Neural crest cell (in vitro differentiated cells): Measurements from ENCODE around the gene CCR2. TPM values are rescaled to one million over a fixed set of nuclear protein-coding genes. Genes with fewer than 3 reads are reported as not detected.
"Not testable (repeated sequence)": the region's sequence is repeated elsewhere in the genome, so short reads cannot be mapped to it uniquely, and the experiment has no call there.

ENCODE experiments used
- DNase-seq: peaks from one replicate; pipeline ENCODE4 v3.0.0; 2021; ENCODE audit warnings: low read depth, mixed read lengths, low spot score
- H3K27ac Mint-ChIP-seq: one replicate; pipeline ENCODE4 v1.8.0; 2021; ENCODE audit warnings: mild to moderate bottlenecking, mixed read lengths; ENCODE audit not compliant: unreplicated experiment
- H3K27me3 Mint-ChIP-seq: 2 replicates; pipeline ENCODE4 v1.8.0; 2021; ENCODE audit warnings: low read depth, mild to moderate bottlenecking, mixed read lengths
- H3K36me3 Mint-ChIP-seq: 2 replicates; pipeline ENCODE4 v1.8.0; 2021; ENCODE audit warnings: low read depth, mild to moderate bottlenecking, mixed read lengths
- H3K4me1 Mint-ChIP-seq: 2 replicates; pipeline ENCODE4 v1.8.0; 2021; ENCODE audit warnings: mixed read lengths
- H3K4me3 Mint-ChIP-seq: one replicate; pipeline ENCODE4 v1.8.0; 2021; ENCODE audit warnings: mild to moderate bottlenecking, mixed read lengths
- H3K9me3 Mint-ChIP-seq: 2 replicates; pipeline ENCODE4 v1.8.0; 2021; ENCODE audit warnings: mixed read lengths
- CTCF ChIP-seq: fragments of 200-600 bp; sonication (generic); conservative IDR thresholded peaks from 2 replicates; pipeline ENCODE4 v1.5.0; 2021; ENCODE audit warnings: antibody characterized with exemption, mild to moderate bottlenecking
- total RNA-seq: library from RNA; stranded (reverse); gene quantifications from 2 replicates; pipeline ENCODE4 v1.2.1, GENCODE V29; 2021

Gene CCR2
- total RNA-seq, 1 donor from 2014 or later, result not detected

- DNase-seq, result no peak
- Mint-ChIP-seq H3K4me1 (no peaks in the 10 kb centered on the region), H3K27ac (no peak overlapping the region), H3K4me3 (no peak overlapping the region), H3K36me3 (no peaks in the 10 kb centered on the region), H3K27me3 (no peaks in the 10 kb centered on the region), H3K9me3 (peaks cover 2% of the 10 kb centered on the region)
- no peak for TF ChIP-seq CTCF
Observed at GRCh38 chr3:46399557-46399956, 45.6 kb downstream of the CCR2 start.

- Mint-ChIP-seq H3K4me1 (no peaks in the 10 kb centered on the region), H3K4me3 (no peak overlapping the region), H3K27ac (no peak overlapping the region), H3K9me3 (peaks cover 2% of the 10 kb centered on the region), H3K27me3 (no peaks in the 10 kb centered on the region), H3K36me3 (no peaks in the 10 kb centered on the region)
- no peak for DNase-seq
- no peak for TF ChIP-seq CTCF
Observed at GRCh38 chr3:46400000-46400734, 46.3 kb downstream of the CCR2 start.

- no peak overlapping the region for H3K27ac Mint-ChIP-seq
Observed at GRCh38 chr3:46400846-46401245, 46.9 kb downstream of the CCR2 start.

GRCh38 chr3:46401579-46401978 is 47.7 kb downstream of the CCR2 start:
- TF ChIP-seq CTCF, result no peak
- Mint-ChIP-seq H3K9me3 (peaks cover 2% of the 10 kb centered on the region), H3K36me3 (no peaks in the 10 kb centered on the region), H3K27me3 (no peaks in the 10 kb centered on the region), H3K4me3 (no peak overlapping the region), H3K4me1 (no peaks in the 10 kb centered on the region), H3K27ac (no peak overlapping the region)
- no peak for DNase-seq

More at GRCh38 chr3:46400846-46401245, 46.9 kb downstream of the CCR2 start:
- no peaks in the 10 kb centered on the region for H3K4me1 Mint-ChIP-seq
- no peak for DNase-seq
- no peak overlapping the region for H3K4me3 Mint-ChIP-seq
- no peaks in the 10 kb centered on the region for H3K36me3 Mint-ChIP-seq
- H3K9me3 Mint-ChIP-seq, result peaks cover 2% of the 10 kb centered on the region
- TF ChIP-seq CTCF, result no peak
- H3K27me3 Mint-ChIP-seq, result no peaks in the 10 kb centered on the region

GRCh38 chr3:46402902-46403301 is 49.0 kb downstream of the CCR2 start:
- H3K27ac Mint-ChIP-seq, H3K27me3 Mint-ChIP-seq, H3K4me3 Mint-ChIP-seq, DNase-seq, H3K4me1 Mint-ChIP-seq, H3K9me3 Mint-ChIP-seq, H3K36me3 Mint-ChIP-seq: not testable (repeated sequence)

GRCh38 chr3:46405301-46406019 is 51.5 kb downstream of the CCR2 start:
- DNase-seq, result no peak
- H3K27ac Mint-ChIP-seq, result peak overlapping the region; percentile 52
- H3K4me3 Mint-ChIP-seq, result no peak overlapping the region
- H3K36me3 Mint-ChIP-seq, result no peaks in the 10 kb centered on the region
- no peaks in the 10 kb centered on the region for H3K27me3 Mint-ChIP-seq
- peaks cover 2% of the 10 kb centered on the region for H3K9me3 Mint-ChIP-seq
- no peak for TF ChIP-seq CTCF
- no peaks in the 10 kb centered on the region for H3K4me1 Mint-ChIP-seq
